Activated CD4-positive, alpha-beta T cell treated with anti-CD3 and anti-CD28 coated beads for 24 hours (primary cell): ENCODE results near the gene SGIP1.
"Not testable (repeated sequence)": the region's sequence is repeated elsewhere in the genome, so short reads cannot be mapped to it uniquely, and the experiment has no call there.

Experiments
- DNase-seq, 2 donors: peaks; one replicate each; pipeline ENCODE4 v3.0.0-alpha.2; 2020; ENCODE audit warnings: low read depth in 2 of 2

Gene SGIP1

GRCh38 chr1:66769512-66770229 lies 235.7 kb downstream of the SGIP1 start:
- no peak for DNase-seq

- DNase-seq = no peak
Measured at GRCh38 chr1:66770240-66770639, 236.3 kb downstream of the SGIP1 start.

GRCh38 chr1:66770694-66771093 lies 236.7 kb downstream of the SGIP1 start:
- DNase-seq = no peak

GRCh38 chr1:66773227-66773626 lies 239.3 kb downstream of the SGIP1 start:
- no peak for DNase-seq

- no peak for DNase-seq
Measured at GRCh38 chr1:66774438-66774837, 240.5 kb downstream of the SGIP1 start.

GRCh38 chr1:66775646-66776045 lies 241.7 kb downstream of the SGIP1 start:
- DNase-seq = no peak

- DNase-seq = no peak
Measured at GRCh38 chr1:66777831-66778230, 243.9 kb downstream of the SGIP1 start.

GRCh38 chr1:66778266-66778665 lies 244.3 kb downstream of the SGIP1 start:
- no peak for DNase-seq

GRCh38 chr1:66778969-66779368 lies 245.0 kb downstream of the SGIP1 start:
- no peak for DNase-seq

- DNase-seq = no peak
Measured at GRCh38 chr1:66779475-66780078, 245.6 kb downstream of the SGIP1 start.

GRCh38 chr1:66785800-66786199 lies 251.8 kb downstream of the SGIP1 start:
- not testable (repeated sequence) for DNase-seq

- DNase-seq = no peak
Measured at GRCh38 chr1:66787641-66788040, 253.7 kb downstream of the SGIP1 start.

- peak; percentile 29 to 55 for DNase-seq
Measured at GRCh38 chr1:66788231-66788939, 254.4 kb downstream of the SGIP1 start.

GRCh38 chr1:66791621-66792610 lies 258.0 kb downstream of the SGIP1 start:
- DNase-seq = no peak

- DNase-seq = not testable (repeated sequence)
Measured at GRCh38 chr1:66795839-66796238, 261.9 kb downstream of the SGIP1 start.
